ENCODE data around the gene MAP6. TPM values are rescaled to one million over a fixed set of nuclear protein-coding genes. Genes with fewer than 3 reads are reported as not detected.

Gene MAP6
- total RNA-seq, 1 experiment from 2014 or later, result not detected

- intact Hi-C loops (cut with micrococcal nuclease), result no loop called here
- no peaks in the 10 kb centered on the region for H3K27me3 ChIP-seq (ENCODE audit: insufficient read depth, low read length)
- ATAC-seq (no peak), DNase-seq (ENCODE audit: low read depth, low spot score) (no peak)
- TF ChIP-seq, protein P1, sequence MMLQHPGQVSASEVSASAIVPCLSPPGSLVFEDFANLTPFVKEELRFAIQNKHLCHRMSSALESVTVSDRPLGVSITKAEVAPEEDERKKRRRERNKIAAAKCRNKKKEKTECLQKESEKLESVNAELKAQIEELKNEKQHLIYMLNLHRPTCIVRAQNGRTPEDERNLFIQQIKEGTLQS (IDR thresholded peaks at IDR 0.05), result no peak
- TF ChIP-seq ZNF274 (IDR thresholded peaks at IDR 0.05; ENCODE audit: low read depth, low read length) (no peak), ZBTB33 (IDR thresholded peaks at IDR 0.05; ENCODE audit: extremely low read depth, insufficient replicate concordance, low read length) (no peak), ZFX (IDR thresholded peaks at IDR 0.05) (no peak), POLR2A (IDR thresholded peaks at IDR 0.05; ENCODE audit: borderline replicate concordance, extremely low read depth, insufficient read depth, insufficient read length) (no peak), EGR1 (IDR thresholded peaks at IDR 0.05; ENCODE audit: low read depth) (no peak), SP1 (IDR thresholded peaks at IDR 0.05; ENCODE audit: low read depth) (no peak), CTCF (IDR thresholded peaks at IDR 0.05 in 2 of 3, conservative IDR thresholded peaks at IDR 0.05 in 1 of 3; ENCODE audit: borderline replicate concordance in 1 of 3, insufficient read depth in 1 of 3, low read depth in 2 of 3, low read length in 2 of 3) (no peak), SIN3A (IDR thresholded peaks at IDR 0.05; ENCODE audit: low read depth) (no peak), SRF (IDR thresholded peaks at IDR 0.05; ENCODE audit: low read depth) (no peak), CEBPB (IDR thresholded peaks at IDR 0.05; ENCODE audit: low read depth) (no peak), CBX3 (IDR thresholded peaks at IDR 0.05; ENCODE audit: low read depth) (no peak), EZH2 (IDR thresholded peaks at IDR 0.05) (no peak), EZH2phosphoT487 (IDR thresholded peaks at IDR 0.05; ENCODE audit: borderline replicate concordance) (no peak), YY1 (IDR thresholded peaks at IDR 0.05; ENCODE audit: extremely low read depth, insufficient replicate concordance, low read depth, low read length) (no peak), JUND (IDR thresholded peaks at IDR 0.05) (no peak), FOSL1 (IDR thresholded peaks at IDR 0.05; ENCODE audit: low read depth) (no peak)
- TF ChIP-seq, protein P2, sequence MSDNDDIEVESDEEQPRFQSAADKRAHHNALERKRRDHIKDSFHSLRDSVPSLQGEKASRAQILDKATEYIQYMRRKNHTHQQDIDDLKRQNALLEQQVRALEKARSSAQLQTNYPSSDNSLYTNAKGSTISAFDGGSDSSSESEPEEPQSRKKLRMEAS (IDR thresholded peaks at IDR 0.05), result no peak
- TF ChIP-seq, protein P3, sequence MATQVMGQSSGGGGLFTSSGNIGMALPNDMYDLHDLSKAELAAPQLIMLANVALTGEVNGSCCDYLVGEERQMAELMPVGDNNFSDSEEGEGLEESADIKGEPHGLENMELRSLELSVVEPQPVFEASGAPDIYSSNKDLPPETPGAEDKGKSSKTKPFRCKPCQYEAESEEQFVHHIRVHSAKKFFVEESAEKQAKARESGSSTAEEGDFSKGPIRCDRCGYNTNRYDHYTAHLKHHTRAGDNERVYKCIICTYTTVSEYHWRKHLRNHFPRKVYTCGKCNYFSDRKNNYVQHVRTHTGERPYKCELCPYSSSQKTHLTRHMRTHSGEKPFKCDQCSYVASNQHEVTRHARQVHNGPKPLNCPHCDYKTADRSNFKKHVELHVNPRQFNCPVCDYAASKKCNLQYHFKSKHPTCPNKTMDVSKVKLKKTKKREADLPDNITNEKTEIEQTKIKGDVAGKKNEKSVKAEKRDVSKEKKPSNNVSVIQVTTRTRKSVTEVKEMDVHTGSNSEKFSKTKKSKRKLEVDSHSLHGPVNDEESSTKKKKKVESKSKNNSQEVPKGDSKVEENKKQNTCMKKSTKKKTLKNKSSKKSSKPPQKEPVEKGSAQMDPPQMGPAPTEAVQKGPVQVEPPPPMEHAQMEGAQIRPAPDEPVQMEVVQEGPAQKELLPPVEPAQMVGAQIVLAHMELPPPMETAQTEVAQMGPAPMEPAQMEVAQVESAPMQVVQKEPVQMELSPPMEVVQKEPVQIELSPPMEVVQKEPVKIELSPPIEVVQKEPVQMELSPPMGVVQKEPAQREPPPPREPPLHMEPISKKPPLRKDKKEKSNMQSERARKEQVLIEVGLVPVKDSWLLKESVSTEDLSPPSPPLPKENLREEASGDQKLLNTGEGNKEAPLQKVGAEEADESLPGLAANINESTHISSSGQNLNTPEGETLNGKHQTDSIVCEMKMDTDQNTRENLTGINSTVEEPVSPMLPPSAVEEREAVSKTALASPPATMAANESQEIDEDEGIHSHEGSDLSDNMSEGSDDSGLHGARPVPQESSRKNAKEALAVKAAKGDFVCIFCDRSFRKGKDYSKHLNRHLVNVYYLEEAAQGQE (IDR thresholded peaks at IDR 0.05; ENCODE audit: low read depth), result no peak
- H3K9me2 ChIP-seq (ENCODE audit: insufficient read depth), result no peaks in the 10 kb centered on the region
- BruUV-seq (replicated peaks), result no TSS peak
- ChIA-PET CTCF (no interaction called here), RAD21 (ENCODE audit: low non-redundant PET in 1 of 2, low total read pairs in 2 of 2, uncharacterized antibody in 2 of 2, unreplicated experiment in 2 of 2) (no interaction called here), POLR2A (no interaction called here)
- H3K36me3 ChIP-seq (ENCODE audit: control insufficient read depth in 1 of 2, insufficient read depth in 2 of 2, low read length in 2 of 2), result no peaks in the 10 kb centered on the region
- no peaks in the 10 kb centered on the region; a peak in 1 of 4 replicates for H3K4me1 ChIP-seq (ENCODE audit: control insufficient read depth in 1 of 2, insufficient read depth in 2 of 2, low read length in 2 of 2)
- H3K4me2 ChIP-seq (ENCODE audit: low read length), result no peak overlapping the region
- no peaks in the 10 kb centered on the region for H4K20me1 ChIP-seq (ENCODE audit: insufficient read depth)
- H3K9ac ChIP-seq (ENCODE audit: low read length), result no peak overlapping the region
- H3K27ac ChIP-seq (ENCODE audit: low read depth, low read length), result no peak overlapping the region
- no peak overlapping the region for H3K4me3 ChIP-seq (replicated peaks in 1 of 2; ENCODE audit: low read depth in 1 of 2, low read length in 2 of 2)
- no peaks in the 10 kb centered on the region for H3K9me3 ChIP-seq (ENCODE audit: control insufficient read depth in 1 of 2, insufficient read depth in 1 of 2, low read depth in 1 of 2, low read length in 2 of 2)
- H3K79me2 ChIP-seq (ENCODE audit: insufficient read depth, low read length), result no peaks in the 10 kb centered on the region
- no peak overlapping the region for H2AFZ ChIP-seq (ENCODE audit: low read depth, low read length, poor library complexity, severe bottlenecking)
Observed at GRCh38 chr11:75650167-75650723, 18.6 kb downstream of the MAP6 start.
